SK-N-SH treated with all-trans-retinoic acid at 6 μM for 48 hours (cell line): Measurements from ENCODE around the gene SASH1.

ENCODE experiments used
- ATAC-seq: fragments of 200-7000 bp; cut with Tn5 transposase; 3 replicates; pipeline ENCODE4 v1.9.1; 2020; ENCODE audit warnings: mild to moderate bottlenecking, moderate library complexity
- ARNTL ChIP-seq: fragments of 450-650 bp; formaldehyde crosslinking; IDR thresholded peaks from 2 replicates; pipeline ENCODE4 v1.5.0; 2020; ENCODE audit warnings: low read depth, mild to moderate bottlenecking, moderate library complexity, borderline replicate concordance
- BACH2 ChIP-seq: fragments of 250-450 bp; sonication (Bioruptor Pico); IDR thresholded peaks from 2 replicates; pipeline ENCODE4 v1.9.0; 2021; ENCODE audit warnings: mild to moderate bottlenecking, borderline replicate concordance
- CREB5 ChIP-seq: fragments of 250-450 bp; sonication (Bioruptor Pico); IDR thresholded peaks from 2 replicates; pipeline ENCODE4 v1.5.1; 2020; ENCODE audit warnings: low read depth, mild to moderate bottlenecking, moderate library complexity
- CSDC2 ChIP-seq: fragments of 250-450 bp; sonication (Bioruptor Pico); IDR thresholded peaks from 2 replicates; pipeline ENCODE4 v1.5.0; 2020; ENCODE audit warnings: mild to moderate bottlenecking, moderate library complexity
- CSRNP3 ChIP-seq: fragments of 250-450 bp; sonication (Bioruptor Pico); IDR thresholded peaks from 2 replicates; pipeline ENCODE4 v1.5.1; 2021; ENCODE audit warnings: mild to moderate bottlenecking, moderate library complexity
- GLIS3 ChIP-seq: fragments of 250-450 bp; sonication (Bioruptor Pico); IDR thresholded peaks from 2 replicates; pipeline ENCODE4 v1.5.0; 2020; ENCODE audit warnings: mild to moderate bottlenecking, moderate library complexity
- ISL1 ChIP-seq: fragments of 250-450 bp; sonication (Bioruptor Pico); IDR thresholded peaks from 2 replicates; pipeline ENCODE4 v2.1.2; 2022; ENCODE audit warnings: mild to moderate bottlenecking, moderate library complexity
- OSR1 ChIP-seq: fragments of 250-450 bp; sonication (Bioruptor Pico); IDR thresholded peaks from 2 replicates; pipeline ENCODE4 v1.8.0; 2022; ENCODE audit warnings: moderate library complexity, mild to moderate bottlenecking, inconsistent platforms
- PATZ1 ChIP-seq: fragments of 250-450 bp; sonication (Bioruptor Pico); IDR thresholded peaks from 2 replicates; pipeline ENCODE4 v1.8.0; 2020; ENCODE audit warnings: mild to moderate bottlenecking, moderate library complexity, borderline replicate concordance
- POU6F1 ChIP-seq: fragments of 250-450 bp; sonication (Bioruptor Pico); IDR thresholded peaks from 2 replicates; pipeline ENCODE4 v1.8.0; 2021; ENCODE audit warnings: low read depth, mild to moderate bottlenecking, moderate library complexity, borderline replicate concordance
- PPARA ChIP-seq: fragments of 250-450 bp; sonication (Bioruptor Pico); IDR thresholded peaks from 2 replicates; pipeline ENCODE4 v1.5.0; 2020; ENCODE audit warnings: mild to moderate bottlenecking, borderline replicate concordance
- RARB ChIP-seq: fragments of 250-450 bp; sonication (Bioruptor Pico); IDR thresholded peaks from 2 replicates; pipeline ENCODE4 v1.8.0; 2021; ENCODE audit warnings: mild to moderate bottlenecking, moderate library complexity
- SNAI2 ChIP-seq: fragments of 250-450 bp; sonication (Bioruptor Pico); IDR thresholded peaks from 2 replicates; pipeline ENCODE4 v1.5.0; 2020; ENCODE audit warnings: mild to moderate bottlenecking, moderate library complexity
- TCF4 ChIP-seq: fragments of 250-450 bp; sonication (Bioruptor Pico); IDR thresholded peaks from 2 replicates; pipeline ENCODE4 v1.8.0; 2021; ENCODE audit warnings: mild to moderate bottlenecking, moderate library complexity, borderline replicate concordance
- TOX ChIP-seq: fragments of 250-450 bp; sonication (Bioruptor Pico); IDR thresholded peaks from 2 replicates; pipeline ENCODE4 v1.8.0; 2021; ENCODE audit warnings: mild to moderate bottlenecking, moderate library complexity, borderline replicate concordance
- ZC3H10 ChIP-seq: fragments of 250-450 bp; sonication (Bioruptor Pico); IDR thresholded peaks from 2 replicates; pipeline ENCODE4 v1.5.1; 2021; ENCODE audit warnings: mild to moderate bottlenecking, moderate library complexity
- ZFP3 ChIP-seq: fragments of 250-450 bp; sonication (Bioruptor Pico); IDR thresholded peaks from 2 replicates; pipeline ENCODE4 v1.5.0; 2020; ENCODE audit warnings: mild to moderate bottlenecking, moderate library complexity
- ZFP30 ChIP-seq: fragments of 450-650 bp; formaldehyde crosslinking; IDR thresholded peaks from 2 replicates; pipeline ENCODE4 v1.5.0; 2022; ENCODE audit warnings: mild to moderate bottlenecking, moderate library complexity
- ZNF565 ChIP-seq: fragments of 450-650 bp; formaldehyde crosslinking; conservative IDR thresholded peaks from 2 replicates; pipeline ENCODE4 v1.5.0; 2020; ENCODE audit warnings: low read depth, mild to moderate bottlenecking, moderate library complexity
- ZNF70 ChIP-seq: fragments of 450-650 bp; formaldehyde crosslinking; IDR thresholded peaks from 2 replicates; pipeline ENCODE4 v1.5.0; 2020; ENCODE audit warnings: mild to moderate bottlenecking, moderate library complexity
- ZNF8 ChIP-seq: fragments of 450-650 bp; formaldehyde crosslinking; IDR thresholded peaks from 2 replicates; pipeline ENCODE4 v1.5.0; 2020; ENCODE audit warnings: mild to moderate bottlenecking, moderate library complexity

Gene SASH1

GRCh38 chr6:148591656-148592055 is 249.0 kb downstream of the SASH1 start:
- TF ChIP-seq RARB (CRISPR knock-in tag) (no peak), ZNF8 (CRISPR knock-in tag) (no peak), TCF4 (CRISPR knock-in tag) (no peak), CSRNP3 (no peak), GLIS3 (CRISPR knock-in tag) (no peak), ZC3H10 (CRISPR knock-in tag) (no peak), POU6F1 (CRISPR knock-in tag) (no peak), CREB5 (CRISPR knock-in tag) (no peak), TOX (CRISPR knock-in tag) (no peak), PATZ1 (CRISPR knock-in tag) (no peak), OSR1 (CRISPR knock-in tag) (no peak), ISL1 (CRISPR knock-in tag) (no peak), ZNF565 (CRISPR knock-in tag) (no peak), BACH2 (CRISPR knock-in tag) (no peak), ZFP3 (CRISPR knock-in tag) (no peak), CSDC2 (CRISPR knock-in tag) (no peak), ZNF70 (no peak), PPARA (CRISPR knock-in tag) (no peak), ARNTL (CRISPR knock-in tag) (no peak)
- ATAC-seq: no peak

- TF ChIP-seq TCF4 (CRISPR knock-in tag) (no peak), OSR1 (CRISPR knock-in tag) (no peak), ZC3H10 (CRISPR knock-in tag) (no peak), TOX (CRISPR knock-in tag) (no peak), ZFP3 (CRISPR knock-in tag) (no peak), SNAI2 (no peak), CSDC2 (CRISPR knock-in tag) (no peak), PPARA (CRISPR knock-in tag) (no peak), CSRNP3 (no peak), BACH2 (CRISPR knock-in tag) (no peak), RARB (CRISPR knock-in tag) (no peak), ZNF565 (CRISPR knock-in tag) (no peak), ZNF8 (CRISPR knock-in tag) (no peak), ARNTL (CRISPR knock-in tag) (no peak), POU6F1 (CRISPR knock-in tag) (no peak), ZFP30 (CRISPR knock-in tag) (no peak)
- ATAC-seq: peak; percentile 81
These were observed 250.6 kb downstream of the SASH1 start for GRCh38 chr6:148593130-148593812.
